22Rv1 (cell line): ENCODE data around the gene HSF2BP.

Experiments used
- H3K27ac ChIP-seq: fragments of 450-650 bp; 2 replicates; pipeline ENCODE4 v1.5.1; 2017
- ZFX ChIP-seq: fragments of 450-650 bp; IDR thresholded peaks from 2 replicates; pipeline ENCODE4 v1.6.1; 2017; ENCODE audit warnings: antibody characterized with exemption, borderline replicate concordance
- TF ChIP-seq, protein P1 (sequence below): fragments of 450-650 bp; IDR thresholded peaks from 2 replicates; pipeline ENCODE4 v1.5.1; 2017; ENCODE audit warnings: mild to moderate bottlenecking

Gene HSF2BP

DNA sequence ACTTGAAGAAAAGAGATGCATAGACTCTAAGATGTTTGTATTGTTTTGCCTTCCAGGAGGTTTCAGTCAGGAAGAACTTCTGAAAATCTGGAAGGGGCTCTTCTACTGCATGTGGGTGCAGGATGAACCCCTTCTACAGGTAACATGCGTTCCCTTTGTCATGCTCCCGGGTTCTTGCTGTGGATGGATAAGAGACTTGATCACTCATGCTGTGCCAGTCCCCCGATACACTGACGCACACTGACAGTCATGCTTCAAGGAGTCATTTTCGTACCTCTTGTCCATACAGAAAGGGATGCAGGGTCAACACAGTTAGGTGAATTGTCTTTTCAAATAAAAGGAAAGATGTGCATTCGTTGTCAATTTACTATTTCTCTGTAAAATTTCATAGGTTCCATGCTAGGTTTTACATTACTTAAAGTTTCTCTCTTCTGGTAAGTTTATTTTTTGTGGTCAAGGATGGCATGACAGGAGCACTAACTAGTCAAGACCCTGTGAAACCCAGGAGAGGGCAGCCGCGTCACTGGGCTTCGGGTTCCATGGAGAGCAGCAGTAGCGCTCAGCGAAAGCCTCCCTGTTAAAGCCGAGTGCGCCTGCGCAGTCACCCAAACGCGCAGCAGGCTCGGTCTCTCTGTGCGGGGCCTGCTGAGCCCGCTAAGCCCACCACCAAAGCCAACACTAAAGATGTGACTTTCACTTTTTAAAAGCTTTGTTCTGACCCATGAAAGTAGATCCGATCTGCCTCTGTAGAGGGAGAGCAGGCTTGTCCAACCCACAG is 10.7 kb upstream of the HSF2BP start:
- no peak overlapping the region for H3K27ac ChIP-seq
- TF ChIP-seq, protein P1, sequence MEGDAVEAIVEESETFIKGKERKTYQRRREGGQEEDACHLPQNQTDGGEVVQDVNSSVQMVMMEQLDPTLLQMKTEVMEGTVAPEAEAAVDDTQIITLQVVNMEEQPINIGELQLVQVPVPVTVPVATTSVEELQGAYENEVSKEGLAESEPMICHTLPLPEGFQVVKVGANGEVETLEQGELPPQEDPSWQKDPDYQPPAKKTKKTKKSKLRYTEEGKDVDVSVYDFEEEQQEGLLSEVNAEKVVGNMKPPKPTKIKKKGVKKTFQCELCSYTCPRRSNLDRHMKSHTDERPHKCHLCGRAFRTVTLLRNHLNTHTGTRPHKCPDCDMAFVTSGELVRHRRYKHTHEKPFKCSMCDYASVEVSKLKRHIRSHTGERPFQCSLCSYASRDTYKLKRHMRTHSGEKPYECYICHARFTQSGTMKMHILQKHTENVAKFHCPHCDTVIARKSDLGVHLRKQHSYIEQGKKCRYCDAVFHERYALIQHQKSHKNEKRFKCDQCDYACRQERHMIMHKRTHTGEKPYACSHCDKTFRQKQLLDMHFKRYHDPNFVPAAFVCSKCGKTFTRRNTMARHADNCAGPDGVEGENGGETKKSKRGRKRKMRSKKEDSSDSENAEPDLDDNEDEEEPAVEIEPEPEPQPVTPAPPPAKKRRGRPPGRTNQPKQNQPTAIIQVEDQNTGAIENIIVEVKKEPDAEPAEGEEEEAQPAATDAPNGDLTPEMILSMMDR, result no peak
- TF ChIP-seq ZFX, result no peak

DNA sequence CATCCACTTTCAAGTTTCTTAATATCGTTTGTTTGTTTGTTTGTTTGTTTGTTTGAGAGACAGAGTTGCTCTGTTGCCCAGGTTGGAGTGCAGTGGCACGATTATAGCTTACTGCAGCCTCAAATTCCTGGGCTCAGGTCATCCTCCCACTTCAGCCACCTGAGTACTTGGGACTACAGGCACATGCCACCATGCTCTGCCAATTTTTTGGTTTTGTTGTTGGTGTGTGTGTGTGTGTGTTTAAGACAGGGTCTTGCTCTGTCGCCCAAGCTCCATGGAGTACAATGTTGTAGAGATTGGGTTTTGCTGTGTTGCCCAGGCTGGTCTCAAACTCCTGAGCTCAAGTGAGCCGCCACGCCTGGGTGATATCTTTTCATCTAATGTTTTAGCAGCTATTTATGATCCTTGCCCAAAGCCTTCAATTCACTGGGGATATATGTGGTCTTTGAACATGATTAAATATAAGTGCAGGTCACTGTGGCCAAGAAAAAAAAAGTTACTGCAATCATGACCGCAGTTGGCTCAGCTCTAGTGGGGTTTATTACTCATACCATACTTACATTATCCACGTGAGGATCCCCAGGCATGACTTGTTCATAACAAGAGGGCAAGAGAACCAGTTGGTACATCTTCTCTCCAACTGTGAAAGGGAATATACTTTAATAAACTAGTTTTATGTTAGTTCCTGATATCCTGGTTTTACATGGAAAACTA is 8.1 kb upstream of the HSF2BP start:
- H3K27ac ChIP-seq, result no peak overlapping the region
- TF ChIP-seq, protein P1, result no peak
- no peak for TF ChIP-seq ZFX

DNA sequence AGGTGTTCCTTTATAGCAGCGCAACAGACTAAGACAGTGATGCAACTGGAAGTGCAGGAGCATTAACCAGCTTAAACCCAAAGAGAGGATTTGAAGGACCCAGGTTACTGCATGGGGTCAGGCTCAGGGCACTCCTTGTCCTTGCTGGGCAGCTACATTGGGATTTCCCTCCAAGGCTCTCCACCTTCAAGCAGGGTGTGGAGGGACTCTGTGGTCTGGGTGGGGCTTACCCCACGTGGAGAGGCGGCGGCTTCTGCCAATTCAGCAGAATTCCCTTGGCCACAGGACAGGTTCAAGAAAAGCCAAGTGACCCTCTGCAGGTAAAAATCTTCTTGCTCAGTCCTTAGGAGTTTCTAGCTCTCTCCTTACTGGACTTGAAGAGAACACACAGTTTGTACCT is 6.6 kb upstream of the HSF2BP start:
- no peak overlapping the region for H3K27ac ChIP-seq
- TF ChIP-seq, protein P1, result no peak
- TF ChIP-seq ZFX, result no peak

DNA sequence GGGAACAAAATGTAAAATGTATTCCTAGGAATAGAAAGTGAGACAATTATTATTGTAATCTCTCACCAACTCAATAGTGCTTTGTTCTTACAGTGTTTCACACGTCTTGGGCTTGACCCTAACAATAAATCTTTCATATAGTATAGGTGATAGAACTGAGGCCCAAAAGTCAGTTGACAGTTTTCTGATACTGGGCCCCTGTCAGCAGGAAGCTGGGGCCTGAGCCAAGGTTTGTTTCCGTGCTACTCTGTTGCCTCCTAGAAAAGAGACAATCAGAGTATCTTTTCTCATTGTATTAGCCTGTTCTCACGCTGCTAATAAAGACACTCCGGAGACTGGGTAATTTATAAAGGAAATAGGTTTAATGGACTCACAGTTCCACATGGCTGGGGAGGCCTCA is 5.1 kb upstream of the HSF2BP start:
- no peak overlapping the region for H3K27ac ChIP-seq

DNA sequence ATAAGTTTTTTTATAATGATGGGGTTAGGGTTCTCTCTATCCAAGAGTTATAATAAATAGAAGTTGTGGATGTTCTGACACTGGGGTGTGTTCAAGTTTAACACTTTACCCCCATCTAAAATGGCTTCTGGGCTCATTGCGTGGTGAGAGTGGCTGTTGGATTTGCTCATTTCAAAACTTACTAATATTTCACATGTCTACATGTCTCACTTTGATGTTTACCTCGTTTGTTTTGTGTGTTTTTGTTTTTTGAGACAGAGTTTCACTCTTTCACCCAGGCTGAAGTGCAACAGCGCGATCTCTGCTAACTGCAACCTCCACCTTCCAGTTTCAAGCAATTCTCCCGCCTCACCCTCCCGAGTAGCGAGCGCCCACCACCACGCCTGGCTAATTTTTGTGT is 3.7 kb upstream of the HSF2BP start:
- no peak overlapping the region for H3K27ac ChIP-seq
- TF ChIP-seq, protein P1, result no peak
- no peak for TF ChIP-seq ZFX

More for the DNA sequence above, 5.1 kb upstream of the HSF2BP start:
- TF ChIP-seq, protein P1, result no peak
- TF ChIP-seq ZFX, result no peak

DNA sequence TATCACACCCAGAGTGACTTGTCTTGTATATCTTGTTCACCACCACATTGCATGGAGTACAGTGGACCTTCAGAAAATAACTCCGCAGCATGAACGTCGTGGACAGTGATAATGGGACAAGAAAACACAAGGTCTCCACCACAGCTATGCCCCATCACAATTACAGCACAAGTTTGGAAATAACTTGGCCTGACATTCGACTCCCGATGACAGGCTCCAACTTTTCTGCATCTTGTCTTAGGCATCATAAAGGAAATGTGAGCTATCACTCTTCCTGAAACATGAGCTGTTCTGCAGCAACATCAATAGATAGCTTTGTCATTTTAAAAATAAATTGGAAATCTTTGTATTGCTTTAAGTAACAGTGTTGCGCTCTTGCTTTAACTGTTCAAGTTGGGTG is 3.0 kb upstream of the HSF2BP start:
- H3K27ac ChIP-seq, result no peak overlapping the region
- TF ChIP-seq ZFX, result no peak
- TF ChIP-seq, protein P1, result no peak

DNA sequence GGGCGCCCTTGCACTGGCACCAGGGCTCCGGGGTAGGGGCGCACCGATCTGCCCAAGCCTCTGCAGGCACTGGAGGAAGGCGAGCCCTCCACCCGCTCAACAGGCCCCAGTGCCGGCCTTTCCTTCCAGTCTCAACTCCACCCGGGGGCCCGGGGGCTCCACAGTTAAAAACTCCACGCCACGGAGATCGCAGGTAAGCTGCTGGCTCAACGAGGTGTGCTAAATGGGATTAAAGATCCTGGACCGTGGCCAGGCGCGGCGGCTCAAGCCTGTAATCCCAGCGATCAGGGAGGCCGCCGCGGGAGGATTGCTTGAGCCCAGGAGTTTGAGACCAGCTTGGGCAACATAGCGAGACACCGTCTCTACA is 536 bp downstream of the HSF2BP start:
- TF ChIP-seq ZFX, result no peak
- TF ChIP-seq, protein P1, result no peak
- H3K27ac ChIP-seq, result peak overlapping the region; percentile 82
